GM19239 (cell line): ENCODE measurements around the gene TBC1D1.
"Not testable (repeated sequence)": the region's sequence is repeated elsewhere in the genome, so short reads cannot be mapped to it uniquely, and the experiment has no call there.

Experiments used
- DNase-seq: peaks from one replicate; pipeline ENCODE4 v3.0.0; 2011; ENCODE audit warnings: low spot score; ENCODE audit not compliant: insufficient read length
- FAIRE-seq: peaks from 2 replicates; lab custom pipeline; 2011; peaks lifted over from hg19 to GRCh38; lab: Jason Lieb, UNC

The TBC1D1 gene

DNA sequence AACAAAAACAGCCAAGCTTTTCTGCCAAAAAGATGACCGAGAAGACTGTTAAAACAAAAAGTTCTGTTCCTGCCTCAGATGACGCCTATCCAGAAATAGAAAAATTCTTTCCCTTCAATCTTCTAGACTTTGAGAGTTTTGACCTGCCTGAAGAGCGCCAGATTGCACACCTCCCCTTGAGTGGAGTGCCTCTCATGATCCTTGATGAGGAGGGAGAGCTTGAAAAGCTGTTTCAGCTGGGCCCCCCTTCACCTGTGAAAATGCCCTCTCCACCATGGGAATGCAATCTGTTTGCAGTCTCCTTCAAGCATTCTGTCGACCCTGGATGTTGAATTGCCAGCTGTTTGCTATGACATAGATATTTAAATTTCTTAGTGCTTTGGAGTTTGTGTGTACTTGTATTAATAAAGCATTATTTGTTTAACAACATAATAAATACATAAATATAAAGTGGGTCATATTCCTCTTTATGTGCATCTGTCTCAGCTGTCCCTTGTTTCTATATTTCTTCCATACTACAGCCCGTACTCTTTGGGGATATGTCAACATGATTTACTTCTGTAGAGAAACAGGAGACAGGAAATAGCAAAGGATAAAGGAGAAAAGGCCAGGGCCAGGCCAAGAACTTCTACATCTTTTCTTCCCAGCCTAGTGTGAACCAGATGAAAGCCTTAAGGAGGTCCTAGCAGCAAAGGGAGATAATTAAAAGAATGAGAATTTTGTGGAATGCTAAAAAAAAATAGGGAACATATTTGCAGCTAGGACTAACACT, 70.0 kb downstream of the TBC1D1 start:
- FAIRE-seq (no peak), DNase-seq (no peak)

GRCh38 chr4:37964734-37965457, 74.0 kb downstream of the TBC1D1 start:
- FAIRE-seq, result no peak
- DNase-seq, result no peak

GRCh38 chr4:37966044-37966443, 75.2 kb downstream of the TBC1D1 start:
- no peak for FAIRE-seq
- DNase-seq, result no peak

DNA sequence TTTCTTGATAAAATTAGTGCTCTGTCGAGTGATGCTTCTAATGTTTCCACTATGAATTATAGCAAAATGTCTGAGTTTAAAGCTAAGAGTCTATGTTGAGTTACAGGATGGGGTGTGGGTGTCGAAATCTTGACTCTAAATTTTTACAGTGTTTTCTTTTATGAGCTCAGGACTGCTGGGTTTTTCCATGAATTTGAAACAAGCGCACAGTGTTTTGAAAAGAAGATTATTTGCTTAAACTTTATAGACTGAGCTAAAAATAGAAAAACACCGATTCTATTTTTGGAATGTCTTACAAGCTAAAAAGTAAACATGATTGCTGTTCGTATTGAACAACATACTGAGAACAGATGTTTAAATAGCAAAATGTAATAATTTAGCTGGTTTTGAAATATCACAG, 76.9 kb downstream of the TBC1D1 start:
- no peak for DNase-seq
- peak; percentile 33 for FAIRE-seq

- FAIRE-seq, result no peak
Measured at GRCh38 chr4:37968747-37969146, 77.9 kb downstream of the TBC1D1 start.

DNA sequence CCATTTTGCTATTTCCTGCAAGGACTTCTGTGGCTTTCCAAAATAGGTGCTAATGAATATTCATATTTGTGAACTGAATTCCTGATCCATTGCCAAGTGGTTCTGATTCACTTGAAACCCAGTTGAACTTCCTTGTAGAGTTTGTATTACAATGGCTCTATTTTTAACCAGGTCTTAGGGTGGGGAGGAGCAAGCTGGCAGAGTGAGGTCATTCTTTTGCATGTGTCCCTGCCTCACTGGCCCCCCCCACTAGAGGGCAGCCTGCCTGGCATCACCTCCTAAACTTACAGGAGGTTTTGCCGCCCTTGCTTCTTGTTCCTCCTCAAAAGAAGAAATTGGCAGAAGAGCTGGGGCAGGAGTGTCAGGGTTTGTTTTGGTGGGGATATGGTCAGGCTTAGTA, 79.8 kb downstream of the TBC1D1 start:
- no peak for DNase-seq
- FAIRE-seq, result peak; percentile 11

More at GRCh38 chr4:37968747-37969146, 77.9 kb downstream of the TBC1D1 start:
- no peak for DNase-seq

- DNase-seq, result no peak
Measured at GRCh38 chr4:37971202-37971601, 80.3 kb downstream of the TBC1D1 start.

DNA sequence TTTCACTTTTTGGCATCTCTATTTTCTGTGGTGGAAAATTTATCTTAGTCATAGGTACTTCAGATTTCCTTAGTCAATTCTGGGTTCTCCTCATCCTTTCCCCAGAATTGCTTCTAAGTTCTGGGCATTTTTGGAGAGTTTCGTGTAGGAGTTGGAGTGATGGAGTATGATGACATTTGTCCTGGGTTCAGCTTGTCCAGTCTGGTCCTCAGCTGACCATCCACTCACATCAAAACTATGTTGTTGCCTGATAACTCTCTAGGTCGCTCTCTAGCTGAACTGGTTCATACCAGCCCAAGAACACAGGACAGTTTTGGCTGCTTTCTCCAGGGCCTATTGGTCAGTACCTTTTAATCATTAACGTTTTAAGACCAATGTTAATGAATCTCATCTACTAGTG, 82.6 kb downstream of the TBC1D1 start:
- no peak for DNase-seq
- peak; percentile 78 for FAIRE-seq

More at GRCh38 chr4:37971202-37971601, 80.3 kb downstream of the TBC1D1 start:
- FAIRE-seq, result no peak

GRCh38 chr4:37975321-37975822, 84.5 kb downstream of the TBC1D1 start:
- FAIRE-seq, DNase-seq: not testable (repeated sequence)

DNA sequence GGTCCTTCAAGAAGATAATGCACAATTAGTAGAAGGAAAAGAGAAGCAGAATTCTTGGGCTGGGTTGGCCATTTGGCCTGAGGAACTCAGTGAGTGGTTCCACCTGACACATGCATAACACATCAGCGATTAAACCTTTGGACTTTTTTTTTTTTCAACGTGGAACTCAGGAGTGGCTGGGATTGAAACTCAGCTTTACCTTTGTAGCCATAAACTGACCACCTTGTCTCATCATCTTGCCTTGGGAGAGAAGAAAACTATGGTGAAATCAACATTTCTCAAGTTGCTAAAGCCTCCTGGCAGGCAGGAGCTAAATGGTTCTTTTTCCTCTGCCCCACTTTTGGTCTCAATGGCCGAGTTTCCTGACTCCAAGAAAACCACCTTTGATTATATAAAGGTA, 85.6 kb downstream of the TBC1D1 start:
- DNase-seq (no peak), FAIRE-seq (no peak)

DNA sequence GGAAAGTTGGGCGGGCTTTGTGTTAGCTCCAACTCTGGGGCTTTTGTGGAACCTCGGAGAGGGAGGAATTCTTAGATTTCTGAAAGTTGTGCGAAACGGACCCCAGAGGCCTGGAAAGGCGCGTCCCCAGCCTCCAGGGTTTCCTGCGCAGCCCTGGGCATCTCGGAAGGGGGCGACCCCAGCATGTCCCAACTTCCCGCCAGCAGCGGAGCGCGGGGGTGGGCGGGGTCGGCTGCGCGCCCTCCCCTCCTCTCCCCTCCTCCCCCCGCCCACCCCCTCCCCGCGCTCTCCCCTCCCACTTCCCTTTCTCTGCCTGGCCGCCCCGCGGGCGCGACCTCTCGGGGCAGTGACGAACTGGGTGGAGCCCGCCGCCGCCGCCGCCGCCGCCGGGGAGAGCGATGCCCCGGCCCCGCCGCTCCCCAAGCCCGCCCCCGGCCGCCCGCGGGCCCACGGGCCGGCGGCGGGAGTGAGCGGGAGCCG, 86.1 kb downstream of the TBC1D1 start:
- no peak for FAIRE-seq

DNA sequence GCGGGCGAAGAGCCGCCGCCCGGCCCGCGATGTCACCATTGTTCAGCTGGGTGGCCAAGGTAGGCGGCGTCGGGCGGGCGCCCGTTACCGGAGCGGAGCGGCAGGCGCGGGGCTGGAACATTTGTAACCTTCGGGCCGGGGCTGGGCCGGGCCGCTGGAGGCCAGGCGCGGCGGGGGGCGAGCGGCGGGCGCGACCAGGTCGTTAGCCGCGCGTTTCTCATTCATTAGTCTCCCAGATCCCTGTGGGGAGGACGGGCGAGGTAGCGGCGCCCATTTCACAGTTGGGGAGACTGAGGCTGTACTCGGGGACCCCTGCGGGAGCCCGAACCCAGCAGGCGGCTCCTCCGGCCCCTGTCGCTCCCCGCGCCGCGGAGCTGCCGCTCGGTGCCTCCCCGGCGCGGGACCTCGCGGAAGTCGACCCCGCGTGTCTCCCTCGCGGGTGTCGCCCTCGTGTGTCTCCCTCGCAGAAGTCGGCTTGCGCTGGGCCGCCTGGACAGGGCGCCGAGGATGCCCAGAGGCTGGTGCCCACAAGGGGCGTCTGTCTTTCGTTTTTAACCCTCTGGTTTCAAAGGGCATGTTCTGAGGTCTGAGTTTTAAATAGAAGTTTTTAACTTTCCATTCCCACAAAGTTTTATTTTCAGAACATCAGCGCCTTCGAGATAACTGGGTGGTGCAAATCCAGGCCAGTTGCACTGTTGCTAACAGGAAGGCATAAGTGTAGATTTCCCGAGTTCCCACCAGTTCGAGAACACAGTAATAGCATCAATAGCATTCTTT, 86.8 kb downstream of the TBC1D1 start:
- peak; percentile 91 for FAIRE-seq
- peak; percentile 71 for DNase-seq

More for the DNA sequence above, 86.1 kb downstream of the TBC1D1 start:
- DNase-seq, result peak; percentile 74

GRCh38 chr4:37978248-37978924, 87.5 kb downstream of the TBC1D1 start:
- FAIRE-seq (peak; percentile 26), DNase-seq (no peak)

GRCh38 chr4:37980246-37980645, 89.4 kb downstream of the TBC1D1 start:
- FAIRE-seq (no peak), DNase-seq (no peak)

DNA sequence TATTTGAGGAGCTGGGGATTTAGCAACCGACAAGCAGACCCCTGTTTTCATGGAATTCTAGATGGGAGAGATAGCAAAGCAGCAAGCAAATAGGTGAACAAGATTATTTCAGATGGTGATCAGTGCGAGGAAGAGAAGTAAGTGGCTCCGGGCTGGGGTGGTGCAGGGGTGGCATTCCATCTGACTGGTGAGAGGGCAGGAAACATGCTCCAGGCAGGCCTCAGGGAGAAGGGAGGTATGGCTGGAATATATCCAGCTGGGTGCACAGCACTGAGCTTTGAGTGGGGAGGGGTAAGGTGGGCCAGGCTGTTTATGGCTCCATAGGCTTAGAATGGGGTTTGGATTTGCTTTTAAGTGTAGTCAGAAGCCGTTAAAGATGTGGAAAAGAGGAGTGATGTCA, 90.5 kb downstream of the TBC1D1 start:
- FAIRE-seq (no peak), DNase-seq (no peak)

DNA sequence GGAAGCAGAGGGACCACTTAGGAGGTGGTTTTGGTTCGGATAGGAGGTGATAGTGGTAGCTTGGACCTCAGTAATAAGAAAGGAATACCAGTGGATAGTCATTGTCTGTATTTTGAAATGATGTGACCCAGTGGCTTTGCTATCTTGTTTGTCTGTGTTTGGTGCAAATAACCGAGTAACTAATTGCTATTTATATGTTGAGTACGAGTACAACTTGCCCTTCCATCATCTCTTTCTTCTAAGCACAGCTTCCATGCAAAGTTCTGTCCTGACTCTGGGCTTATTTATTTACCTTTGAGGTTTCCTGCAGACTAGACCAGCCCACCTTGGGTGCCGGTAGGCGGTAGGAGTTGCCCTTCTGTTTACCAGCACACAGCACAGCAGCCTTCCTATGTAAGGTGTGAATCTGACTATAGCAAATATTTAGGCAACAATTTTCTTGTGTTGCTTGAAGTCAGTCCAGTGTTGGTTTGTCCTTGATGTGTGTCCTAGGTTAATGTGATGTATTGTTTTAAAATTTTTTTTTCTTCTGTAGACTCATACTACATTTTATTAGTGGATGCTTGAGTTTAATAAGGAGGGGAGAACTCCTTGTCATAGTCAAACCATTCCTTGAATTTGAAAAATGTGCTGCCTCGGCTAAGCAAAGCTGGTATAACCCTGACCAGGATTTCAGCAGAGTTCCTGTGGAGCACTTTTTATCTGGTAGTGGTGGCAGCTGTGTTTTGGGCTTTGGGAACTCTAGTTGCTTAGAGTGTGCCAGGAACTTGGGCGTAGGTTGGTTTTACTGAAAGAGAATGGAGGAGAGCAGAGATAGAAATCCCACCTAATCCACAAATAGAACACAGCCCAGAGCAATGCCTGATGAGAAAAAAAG, 91.2 kb downstream of the TBC1D1 start:
- DNase-seq (no peak), FAIRE-seq (peak; percentile 52)

DNA sequence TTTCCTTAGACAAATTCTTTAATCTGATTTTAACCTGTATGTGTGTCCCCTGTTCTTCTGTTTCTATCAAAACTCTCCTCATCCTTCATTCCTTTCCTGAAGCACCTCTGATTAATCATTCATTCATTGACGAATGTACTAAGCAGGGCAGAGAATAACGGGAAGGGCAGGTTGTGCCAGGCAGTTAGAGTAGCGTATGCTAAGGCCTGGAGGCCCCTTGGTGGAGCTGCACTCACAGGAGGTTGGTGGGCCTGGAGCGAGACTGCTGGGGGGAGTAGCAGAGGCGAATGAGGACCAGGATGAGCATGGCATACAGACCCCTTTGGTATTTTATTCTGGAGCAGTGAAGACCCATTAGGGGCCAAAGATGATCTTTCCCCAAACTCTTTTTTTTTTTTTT, 91.9 kb downstream of the TBC1D1 start:
- DNase-seq, result no peak
- no peak for FAIRE-seq

GRCh38 chr4:37983951-37984350, 93.1 kb downstream of the TBC1D1 start:
- DNase-seq, result no peak

GRCh38 chr4:37985730-37986275, 94.9 kb downstream of the TBC1D1 start:
- FAIRE-seq, result peak; percentile 84
- DNase-seq, result no peak

More at GRCh38 chr4:37983951-37984350, 93.1 kb downstream of the TBC1D1 start:
- peak; percentile 47 for FAIRE-seq
